ENCODE results near the gene TGIF2LY.
"Not testable (repeated sequence)": the region's sequence is repeated elsewhere in the genome, so short reads cannot be mapped to it uniquely, and the experiment has no call there.

TGIF2LY gene

DNA sequence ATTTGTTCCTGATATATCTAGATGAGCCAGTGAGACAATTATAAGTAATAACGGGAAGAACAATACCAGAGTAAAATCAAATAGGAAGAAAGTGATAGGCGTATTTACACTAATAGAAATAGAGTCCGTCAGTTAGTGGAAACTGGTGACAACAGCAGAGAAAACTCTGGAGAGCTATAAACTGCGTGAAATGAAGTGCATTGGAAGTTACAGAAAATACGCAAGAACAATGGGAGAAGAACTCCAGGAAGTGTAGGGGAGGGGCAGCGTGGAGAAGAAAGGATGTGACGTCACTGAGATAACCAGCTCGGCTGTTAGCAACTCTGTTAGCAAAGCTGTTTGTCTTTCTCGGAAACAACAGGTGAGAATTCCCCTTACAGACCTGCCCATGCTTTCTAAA lies at the start of gene TGIF2LY:
TGIF2LY (plus strand) TSS at position 301 of the 400 bp plus-strand sequence. CDS start 178 bp downstream, outside the sequence.
- not testable (repeated sequence) for ATAC-seq; H3K36me3 Mint-ChIP-seq; H3K27ac Mint-ChIP-seq; H3K9me3 Mint-ChIP-seq; DNase-seq (ENCODE audit: low spot score in 2 of 2); H3K4me1 Mint-ChIP-seq; H3K4me3 Mint-ChIP-seq

Measured in stimulated activated effector memory CD8-positive, alpha-beta T cell treated with anti-CD3 and anti-CD28 coated beads, Interleukin-12 subunit alpha, Interleukin-12 subunit beta, amount 100 ng/mL, for 72 hours (primary cell).